GM19463 (cell line): ENCODE measurements around the gene CDK6.

Source experiments
- ATAC-seq: cut with Tn5 transposase; IDR thresholded peaks from one replicate; pipeline ENCODE4 v1.9.1; 2021; ENCODE audit warnings: mild to moderate bottlenecking, moderate library complexity; ENCODE audit not compliant: unreplicated experiment

Gene CDK6

DNA sequence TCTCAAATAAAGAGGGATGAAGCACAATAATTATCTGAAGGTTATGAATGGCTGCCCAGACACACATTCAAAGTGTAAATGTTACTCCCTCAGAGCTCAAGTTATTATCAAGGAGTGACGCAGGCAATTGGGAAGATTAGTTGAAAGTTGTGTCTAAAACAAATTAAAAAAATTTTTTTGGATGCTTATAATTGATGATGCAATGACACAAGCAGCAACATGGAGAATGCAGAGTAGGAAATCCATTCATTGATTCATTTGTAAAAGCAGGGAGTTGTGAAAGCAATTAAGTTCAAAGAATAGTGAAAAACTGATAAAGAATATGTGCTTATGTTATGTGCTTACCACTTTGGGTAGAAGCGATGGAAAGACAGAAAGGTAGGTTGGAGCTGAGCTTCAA is 120.4 kb downstream of the CDK6 start:
- no peak for ATAC-seq

DNA sequence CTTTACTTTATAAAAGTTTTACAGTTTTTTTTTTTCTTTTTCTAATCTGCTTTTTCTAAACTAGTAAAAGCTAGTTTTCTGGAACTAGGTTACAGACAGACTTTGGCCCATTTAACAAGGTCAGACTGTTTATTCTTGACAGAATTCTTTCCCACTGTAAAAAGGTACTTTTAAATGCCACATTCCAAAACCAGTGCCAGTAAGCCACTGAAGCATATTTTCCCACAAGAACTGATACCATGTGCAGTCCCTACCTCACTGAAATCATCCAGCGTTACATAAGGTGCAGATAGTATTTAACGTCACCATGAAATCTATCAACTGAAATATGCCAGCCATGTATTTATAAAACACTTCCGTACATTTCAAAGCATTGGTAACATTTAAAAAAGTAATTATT is 121.6 kb downstream of the CDK6 start:
- no peak for ATAC-seq

DNA sequence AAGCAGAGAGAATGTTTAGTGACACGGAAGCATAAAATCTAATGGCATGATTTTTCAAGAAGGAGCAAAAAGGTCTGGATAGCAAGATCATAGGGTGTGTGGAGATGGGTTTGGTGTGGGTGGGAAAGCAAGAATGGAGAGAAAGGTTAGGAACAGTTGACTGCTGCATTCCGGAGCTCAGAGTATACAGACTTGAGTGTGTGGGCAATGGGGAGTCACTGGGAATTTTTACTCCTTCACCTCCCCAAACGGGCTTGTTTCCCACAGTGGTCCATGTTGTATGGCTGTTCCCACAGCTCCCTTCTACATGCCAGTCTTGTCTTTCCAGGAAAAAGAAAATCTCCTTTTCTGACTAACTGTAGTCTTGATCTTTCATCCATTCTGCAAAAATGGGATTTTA is 122.1 kb downstream of the CDK6 start:
- ATAC-seq = no peak

DNA sequence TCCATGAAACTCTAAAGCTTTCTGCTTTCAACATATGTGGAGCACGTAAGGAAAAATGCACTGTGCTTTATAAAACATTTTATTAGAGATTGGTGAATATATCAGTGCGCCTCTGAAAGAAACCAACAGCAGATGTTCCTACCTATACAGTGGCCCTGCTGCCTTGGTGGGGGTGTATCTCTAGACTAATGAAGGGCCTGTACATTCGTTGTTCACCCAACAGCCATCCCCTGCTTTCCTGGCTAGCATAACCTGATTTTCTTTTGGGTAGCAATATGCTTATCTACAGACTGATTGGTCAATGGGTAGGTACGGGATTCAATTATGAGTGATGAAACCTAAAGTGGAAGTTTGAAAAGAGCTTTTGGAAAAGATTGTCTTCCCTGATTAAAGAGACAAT is 126.5 kb downstream of the CDK6 start:
- no peak for ATAC-seq

DNA sequence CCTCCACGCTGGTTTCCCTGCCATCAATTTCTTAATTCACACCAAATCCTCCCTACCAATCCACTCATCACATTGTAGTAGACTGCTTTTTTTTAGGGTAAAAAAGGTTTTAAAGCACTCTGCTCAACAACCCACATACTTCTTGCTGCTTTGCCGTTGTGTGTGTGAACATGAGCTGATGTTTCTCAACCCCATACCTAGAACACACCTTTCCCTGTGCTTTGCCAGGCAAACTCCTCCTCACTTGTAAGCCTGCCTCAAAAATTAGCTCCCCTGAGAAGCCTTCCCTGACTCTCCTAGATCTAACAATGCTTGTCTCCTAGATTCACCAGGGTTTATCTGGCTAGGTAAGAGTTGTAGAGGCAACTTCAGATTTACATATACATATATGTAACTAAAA is 127.2 kb downstream of the CDK6 start:
- no peak for ATAC-seq

DNA sequence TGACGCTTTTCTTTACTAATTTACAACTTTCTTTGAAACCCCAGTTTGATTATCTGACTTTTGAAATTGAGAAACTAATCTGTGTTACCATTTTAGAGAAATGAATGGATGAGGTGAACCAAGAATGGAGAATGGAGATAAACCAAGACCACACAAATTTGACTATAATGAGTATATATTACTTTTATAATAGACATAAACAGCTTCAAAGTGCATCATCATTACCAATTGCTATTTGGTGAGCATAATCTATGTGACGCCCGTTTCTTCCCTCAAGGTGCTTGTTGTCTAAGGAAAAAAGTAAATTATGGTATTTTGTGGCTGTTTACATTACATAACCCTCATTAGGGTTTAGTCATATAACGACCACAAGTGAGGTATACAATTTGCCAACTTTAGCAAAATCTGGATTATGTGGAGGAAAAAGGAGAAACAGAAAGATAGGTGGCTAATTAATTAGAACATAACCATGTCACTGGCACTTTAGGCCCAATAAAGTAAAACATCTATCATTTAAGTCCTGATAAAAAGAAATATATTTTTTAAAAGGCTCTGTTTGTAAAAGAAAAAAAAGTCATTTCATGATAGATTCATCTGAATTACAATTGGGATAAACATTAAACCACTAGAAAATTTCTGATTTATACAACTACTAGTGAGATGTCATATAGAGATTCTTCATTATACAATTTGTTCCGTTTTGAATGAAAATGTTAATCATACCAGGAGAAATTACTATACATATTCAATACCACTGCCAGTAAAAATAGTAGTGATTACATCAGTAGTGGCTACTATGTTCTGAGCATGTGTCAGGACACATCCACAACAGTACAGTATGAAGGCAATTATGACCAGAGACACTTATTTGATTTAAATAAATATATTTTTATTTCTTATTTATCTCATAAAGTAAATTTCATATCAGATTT is 128.0 kb downstream of the CDK6 start:
- peak; percentile 56 for ATAC-seq

DNA sequence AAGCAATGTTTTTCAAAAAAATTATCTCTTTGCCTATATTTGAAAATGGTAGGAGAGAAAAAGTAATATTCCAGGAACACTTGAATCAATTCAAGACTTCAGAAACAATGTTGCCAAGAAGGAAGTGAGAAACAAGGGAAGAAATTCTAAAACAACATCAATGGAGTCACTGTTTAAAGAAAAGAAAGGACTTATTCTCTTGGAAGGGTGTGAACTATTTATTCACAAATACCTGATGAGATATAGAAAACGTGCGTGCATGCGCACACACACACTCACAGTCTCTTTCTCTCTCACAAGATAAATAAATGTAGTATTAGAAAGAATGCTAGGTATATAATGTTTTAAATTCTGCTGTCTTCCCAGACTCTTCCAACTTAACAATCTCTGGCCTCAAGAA is 128.9 kb downstream of the CDK6 start:
- ATAC-seq = no peak

DNA sequence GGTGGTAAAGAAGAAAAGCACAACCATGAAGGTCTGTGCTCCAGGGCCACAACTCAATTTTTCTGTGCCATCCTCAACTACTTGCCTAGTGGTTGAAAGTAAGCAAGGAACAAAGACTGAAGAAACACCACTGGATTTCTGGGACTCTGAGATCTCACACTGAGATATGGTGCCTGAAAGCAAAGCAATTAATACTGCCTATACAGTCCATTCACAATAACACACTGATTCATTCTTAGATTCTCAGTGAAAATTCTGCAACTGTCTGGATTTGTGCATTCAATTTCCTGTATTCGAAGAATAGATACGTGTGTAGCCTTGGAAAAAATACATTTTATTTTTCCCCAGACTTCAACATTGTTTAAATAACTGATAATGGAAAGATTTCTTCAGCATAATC is 129.8 kb downstream of the CDK6 start:
- no peak for ATAC-seq

DNA sequence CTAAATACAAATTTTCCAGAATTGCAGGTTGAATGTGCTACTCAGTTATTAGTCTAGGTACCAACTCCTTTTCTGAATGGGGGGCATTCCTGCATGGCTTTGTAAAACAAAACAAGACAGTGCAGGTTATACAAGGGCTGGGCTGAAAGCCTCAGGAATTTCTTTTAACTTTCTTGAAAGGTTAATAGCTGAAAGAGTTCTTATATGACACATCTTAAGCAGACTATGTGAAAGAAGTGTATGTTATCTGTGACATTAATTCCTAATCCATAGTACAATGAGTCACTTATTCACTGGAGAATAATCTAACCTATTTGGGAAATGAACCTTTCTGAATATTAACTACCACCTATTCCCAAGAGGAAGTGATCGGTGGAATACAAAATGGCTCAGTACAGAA is 130.5 kb downstream of the CDK6 start:
- ATAC-seq = no peak

DNA sequence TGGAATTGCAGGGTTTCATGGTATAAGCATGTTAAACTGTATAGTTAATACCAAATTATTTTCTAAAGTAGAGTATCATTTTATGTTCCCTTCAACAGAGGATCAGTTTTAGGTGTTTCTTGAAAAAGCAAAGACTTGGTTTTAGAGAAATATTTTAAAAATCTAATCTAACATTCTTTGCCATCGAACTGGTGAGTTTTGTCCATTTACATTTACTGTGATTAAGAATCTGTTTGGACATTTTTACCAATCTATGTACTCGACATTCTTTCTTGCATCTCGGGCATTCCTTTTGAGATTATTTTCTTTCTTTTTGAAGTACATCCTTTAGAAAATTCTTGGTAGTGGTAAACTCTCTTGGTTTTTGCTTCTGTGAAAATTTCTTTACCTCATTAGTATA is 131.5 kb downstream of the CDK6 start:
- no peak for ATAC-seq

DNA sequence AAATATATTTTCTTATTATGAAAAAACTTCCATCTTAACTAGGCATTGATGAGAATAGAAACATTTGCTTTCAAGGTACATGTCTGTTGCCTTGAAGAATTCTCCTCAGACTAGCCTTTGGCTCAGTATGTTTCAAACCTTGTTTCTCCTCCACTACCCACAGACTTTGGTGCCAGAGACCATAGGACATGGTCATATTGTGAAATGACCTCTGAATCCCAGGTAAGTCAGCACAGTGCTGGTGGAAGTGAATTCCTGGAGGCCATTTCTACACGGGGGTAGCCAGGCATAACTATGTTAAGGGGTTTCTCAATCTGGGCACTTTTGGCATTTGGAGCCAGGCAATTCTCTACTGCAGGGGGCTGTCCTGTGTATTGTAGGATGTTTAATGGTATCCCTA is 133.8 kb downstream of the CDK6 start:
- no peak for ATAC-seq

DNA sequence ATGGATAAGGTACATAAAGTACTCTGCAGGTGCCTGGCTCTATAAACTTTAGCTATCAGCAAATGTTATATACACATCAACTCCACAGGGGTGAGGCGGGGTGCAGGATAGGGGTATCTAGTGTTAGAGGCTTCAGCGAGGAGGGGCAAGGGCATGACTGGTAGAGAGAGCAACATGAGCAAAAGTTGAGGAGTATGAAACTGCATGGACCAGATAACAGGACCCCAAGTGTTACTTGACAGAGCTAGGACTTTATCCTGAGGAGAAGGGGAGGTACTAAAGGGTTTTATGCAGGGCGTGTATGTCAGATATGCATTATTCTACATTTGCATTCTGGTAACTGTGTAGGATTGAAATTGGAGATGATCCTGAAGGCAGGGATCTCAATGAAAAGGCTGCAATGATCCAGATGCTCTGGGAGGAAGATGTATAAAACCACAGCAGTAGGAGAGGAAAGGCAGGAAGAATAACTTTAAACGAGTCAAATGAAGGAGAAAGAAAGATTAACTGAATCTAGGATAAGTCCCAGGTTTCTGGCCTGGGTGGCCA is 136.3 kb downstream of the CDK6 start:
- ATAC-seq = no peak

DNA sequence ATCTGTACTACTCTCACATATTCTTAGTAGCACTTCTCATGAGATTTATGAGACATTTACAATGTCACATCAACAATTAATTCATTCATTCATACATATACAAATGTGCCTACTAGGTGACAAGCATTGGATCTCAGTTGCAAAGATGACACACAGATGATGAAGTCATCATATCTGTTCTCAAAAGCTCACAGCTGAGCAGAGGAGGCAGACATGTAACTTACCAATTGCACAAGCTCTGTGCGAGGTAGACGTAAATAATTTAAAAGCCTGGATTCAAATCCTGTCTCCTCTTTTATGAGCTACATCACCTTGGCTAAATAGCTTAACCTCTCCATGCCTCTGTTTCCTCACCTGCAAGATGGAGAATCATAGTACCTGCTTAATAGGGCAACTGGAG is 136.8 kb downstream of the CDK6 start:
- no peak for ATAC-seq

DNA sequence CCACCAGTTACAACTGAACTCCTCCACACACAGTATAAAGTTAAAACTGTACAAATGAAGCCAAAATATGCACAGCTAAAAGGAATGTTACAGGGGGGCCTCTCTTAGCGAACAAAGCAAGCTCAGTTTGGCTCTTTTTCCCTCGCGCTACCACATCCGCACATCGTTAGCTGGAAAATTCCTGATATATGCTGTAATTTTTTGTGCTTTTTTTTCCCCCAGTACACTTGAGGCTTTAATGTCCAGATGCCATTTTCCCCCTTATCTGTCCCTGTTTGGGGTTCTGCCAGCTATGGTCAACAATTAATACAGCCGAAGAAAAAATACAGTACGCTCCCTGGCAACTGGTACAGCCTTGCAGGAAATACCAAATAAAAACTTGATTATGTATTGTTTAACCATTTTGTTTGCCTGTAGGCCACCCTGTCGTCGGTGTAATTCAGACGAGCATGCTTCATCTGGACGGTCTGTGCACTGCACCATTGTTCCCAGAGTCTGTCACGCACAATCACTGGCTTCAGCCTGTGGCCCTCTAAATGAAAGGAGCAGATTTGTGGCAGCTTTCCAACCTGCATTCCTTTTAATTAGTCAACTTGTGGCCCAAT is 138.0 kb downstream of the CDK6 start:
- ATAC-seq = no peak

DNA sequence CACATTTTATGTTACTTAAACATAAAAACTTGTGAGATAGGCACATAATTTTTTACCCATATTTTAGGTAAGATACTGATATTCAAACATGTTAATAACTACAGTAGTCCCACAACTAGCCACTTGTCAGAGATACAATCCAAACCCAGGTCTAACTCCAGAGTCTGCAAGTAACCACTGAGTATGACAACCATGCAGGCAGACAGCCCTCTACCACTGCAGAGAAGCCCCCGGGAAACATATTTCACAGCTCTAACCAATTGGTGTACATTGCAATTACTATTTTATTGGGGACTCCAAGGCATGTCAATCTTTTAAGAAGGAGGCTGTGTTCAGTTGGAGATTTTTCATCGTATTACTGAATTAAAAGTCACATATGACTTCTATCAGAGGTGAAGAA is 139.0 kb downstream of the CDK6 start:
- ATAC-seq = no peak

DNA sequence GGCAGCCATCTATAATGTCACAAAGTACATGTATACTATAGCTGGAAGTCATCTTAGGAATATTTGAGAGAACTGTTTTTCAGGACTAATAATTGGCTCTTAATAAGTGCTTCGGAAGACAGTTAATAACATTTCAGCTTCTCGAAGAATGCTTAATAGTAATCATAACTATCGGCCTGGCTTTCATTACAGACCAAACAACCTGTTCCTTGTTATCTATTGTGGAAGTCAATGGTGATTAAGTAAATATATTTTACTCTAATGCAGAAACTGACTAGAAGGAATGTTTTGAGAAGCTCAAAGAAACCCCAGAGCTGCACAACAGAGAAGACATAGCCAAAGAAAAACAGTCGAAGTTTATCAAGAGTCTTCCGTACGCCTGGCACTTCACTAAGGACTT is 139.4 kb downstream of the CDK6 start:
- ATAC-seq = no peak

DNA sequence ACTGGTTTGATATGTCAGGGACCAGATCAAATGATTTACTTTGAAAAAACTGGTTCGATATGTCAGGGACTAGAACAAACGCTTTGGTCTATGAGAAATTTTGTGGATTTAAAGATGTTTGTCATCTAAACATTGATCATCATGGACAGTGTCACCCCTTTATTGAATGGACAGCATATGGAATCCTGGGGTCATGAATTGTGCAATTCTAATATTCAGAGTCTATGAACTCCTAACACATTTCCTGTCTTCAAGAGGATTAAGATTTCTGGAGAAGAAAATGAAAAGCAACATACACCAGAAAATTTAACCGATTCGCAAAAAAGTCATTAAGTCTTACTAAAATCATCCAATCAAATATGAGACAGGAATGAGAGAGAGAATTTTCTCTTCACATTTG is 139.8 kb downstream of the CDK6 start:
- no peak for ATAC-seq

DNA sequence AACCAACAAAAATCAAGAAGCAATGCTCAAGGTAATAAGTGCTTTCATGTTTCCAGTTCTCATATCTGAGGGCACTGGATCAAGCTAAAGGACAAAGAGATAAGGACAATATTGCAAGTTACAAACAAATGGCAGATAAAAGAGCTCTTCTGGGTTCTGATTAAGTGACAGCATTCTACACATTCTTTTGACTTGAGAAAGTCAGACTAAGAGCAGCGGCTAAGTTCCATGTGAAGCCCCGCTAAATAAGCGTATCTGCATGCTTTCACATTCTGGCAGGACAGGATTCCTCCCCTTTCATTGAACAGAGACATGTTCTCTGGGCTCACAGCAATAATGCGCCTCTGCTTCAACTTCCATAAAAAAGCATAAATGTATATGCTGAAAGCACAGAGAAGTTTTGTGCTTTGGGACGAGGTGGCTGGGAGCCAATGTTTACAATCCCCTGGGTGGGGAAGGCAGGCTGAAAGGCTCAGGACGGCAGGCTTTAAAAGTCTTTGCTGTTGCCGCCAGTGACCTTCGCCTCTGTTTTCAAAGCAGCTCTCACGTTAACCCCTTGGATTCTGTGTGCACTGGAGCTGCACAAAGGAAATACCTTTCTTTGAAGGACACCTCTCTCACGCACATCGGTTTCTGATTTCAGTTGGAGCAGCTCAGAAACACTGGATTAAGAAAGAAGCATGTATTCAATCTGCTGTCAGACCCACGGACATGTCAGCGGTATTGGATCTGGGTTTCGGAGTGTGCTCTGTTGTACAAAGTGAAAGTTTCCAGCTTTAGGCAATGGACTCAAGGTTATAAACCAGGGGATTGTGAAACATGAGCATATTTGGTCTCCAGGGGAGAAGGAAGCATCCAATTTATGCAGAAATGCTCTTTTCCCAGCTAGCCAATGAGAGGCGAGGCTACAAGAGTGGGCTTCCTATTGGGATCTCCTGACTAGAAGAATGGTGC is 140.8 kb downstream of the CDK6 start:
- peak; percentile 42 for ATAC-seq

DNA sequence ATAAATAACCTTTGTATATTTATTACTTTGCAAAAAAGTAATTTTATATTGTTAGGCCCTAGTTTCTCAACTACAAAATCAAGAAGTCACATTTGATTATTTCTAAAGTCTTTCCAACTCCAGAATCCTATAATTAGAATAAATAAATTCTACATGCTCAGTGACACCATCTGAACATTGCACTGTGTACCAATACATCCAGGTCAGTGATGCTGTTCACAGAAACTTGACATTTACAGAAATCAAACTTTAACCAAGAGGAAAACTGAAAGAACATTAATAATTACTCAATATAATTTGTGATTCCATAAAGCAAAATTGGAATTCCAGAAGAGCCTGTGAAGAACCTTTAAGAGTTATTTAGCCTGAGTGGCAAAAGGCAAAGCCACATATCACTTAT is 142.2 kb downstream of the CDK6 start:
- ATAC-seq = no peak

DNA sequence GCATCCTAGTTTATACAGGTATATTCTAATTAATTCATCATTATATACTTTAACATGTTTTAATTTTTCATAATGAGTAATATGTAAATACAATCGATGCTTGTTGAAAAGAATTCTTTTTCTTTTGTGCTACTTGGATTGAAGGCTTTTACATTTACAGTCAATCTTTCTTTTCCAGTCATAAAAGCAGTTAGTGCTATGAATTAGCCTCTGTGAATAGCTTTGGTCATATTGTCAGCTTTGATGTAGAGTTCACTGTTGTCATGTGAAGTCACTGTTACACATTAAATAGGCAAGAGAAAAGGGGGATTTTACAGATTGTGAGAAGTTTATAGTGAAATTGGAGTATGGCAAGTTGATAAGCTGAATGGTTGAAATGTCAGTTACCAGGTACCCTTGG is 142.9 kb downstream of the CDK6 start:
- no peak for ATAC-seq

DNA sequence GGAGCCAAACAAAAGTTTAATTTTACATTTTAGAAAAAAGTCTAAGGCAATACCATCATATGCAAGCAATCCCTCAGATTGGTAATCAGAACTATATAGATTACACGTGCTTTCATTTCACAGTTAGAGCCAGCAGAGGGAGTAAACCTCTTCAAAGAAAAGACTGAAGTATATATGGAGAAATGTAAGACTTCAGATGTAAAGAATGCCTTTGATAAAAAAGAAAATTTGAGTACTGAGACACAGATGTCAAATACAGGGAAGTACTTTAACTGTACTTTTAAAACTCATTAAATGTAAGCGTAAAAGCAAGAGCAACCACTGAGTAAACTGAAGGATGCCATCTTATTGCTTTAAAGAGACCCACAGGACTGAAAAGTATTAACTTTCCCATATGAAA is 144.8 kb downstream of the CDK6 start:
- ATAC-seq = no peak
